ENCODE measurements around the gene ENHO.

Gene ENHO

GRCh38 chr9:34514401-34514800 lies 8.4 kb downstream of the ENHO start:
- no peak for DNase-seq (ENCODE audit: extremely low read depth, low read depth)
- no peak overlapping the region for H3K4me3 ChIP-seq (replicated peaks; ENCODE audit: low read depth, low read length)
- no peak for TF ChIP-seq CTCF (IDR thresholded peaks at IDR 0.05; ENCODE audit: low read depth, low read length, missing control alignments)

DNA sequence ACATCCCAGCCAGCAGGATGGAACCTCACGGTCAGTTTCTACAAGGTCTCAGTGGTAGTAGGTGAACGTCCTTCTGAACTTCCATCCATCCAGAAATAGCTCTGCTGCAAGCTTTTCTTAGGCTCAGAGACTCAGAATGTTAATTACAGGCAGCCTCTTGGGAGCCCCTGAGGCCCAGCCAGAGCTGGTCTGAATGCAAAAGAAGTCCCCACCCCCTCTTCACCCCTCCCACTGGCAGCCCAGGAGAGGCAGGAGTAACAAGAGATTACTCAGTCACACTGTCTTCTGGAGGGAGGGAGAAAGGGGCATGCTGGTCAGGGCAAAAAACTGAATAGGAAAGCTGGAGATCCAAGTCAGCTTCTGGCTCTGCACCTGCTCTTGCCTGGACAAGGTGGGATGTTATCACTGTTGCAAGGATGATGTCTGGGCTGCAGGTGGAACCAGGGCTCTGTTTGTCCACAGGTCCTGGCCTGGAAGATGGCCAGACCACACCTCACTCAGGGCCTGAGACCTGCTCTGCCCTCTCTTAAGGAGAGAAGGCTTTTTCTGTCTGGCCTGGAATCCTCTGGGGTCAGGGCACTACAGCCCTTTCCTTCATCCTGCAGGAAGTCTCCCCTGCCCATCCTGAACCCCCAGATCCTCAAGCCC lies 9.1 kb downstream of the ENHO start:
- DNase-seq (ENCODE audit: extremely low read depth, low read depth): no peak
- no peak overlapping the region for H3K4me3 ChIP-seq (replicated peaks; ENCODE audit: low read depth, low read length)
- no peak for TF ChIP-seq CTCF (IDR thresholded peaks at IDR 0.05; ENCODE audit: low read depth, low read length, missing control alignments)

DNA sequence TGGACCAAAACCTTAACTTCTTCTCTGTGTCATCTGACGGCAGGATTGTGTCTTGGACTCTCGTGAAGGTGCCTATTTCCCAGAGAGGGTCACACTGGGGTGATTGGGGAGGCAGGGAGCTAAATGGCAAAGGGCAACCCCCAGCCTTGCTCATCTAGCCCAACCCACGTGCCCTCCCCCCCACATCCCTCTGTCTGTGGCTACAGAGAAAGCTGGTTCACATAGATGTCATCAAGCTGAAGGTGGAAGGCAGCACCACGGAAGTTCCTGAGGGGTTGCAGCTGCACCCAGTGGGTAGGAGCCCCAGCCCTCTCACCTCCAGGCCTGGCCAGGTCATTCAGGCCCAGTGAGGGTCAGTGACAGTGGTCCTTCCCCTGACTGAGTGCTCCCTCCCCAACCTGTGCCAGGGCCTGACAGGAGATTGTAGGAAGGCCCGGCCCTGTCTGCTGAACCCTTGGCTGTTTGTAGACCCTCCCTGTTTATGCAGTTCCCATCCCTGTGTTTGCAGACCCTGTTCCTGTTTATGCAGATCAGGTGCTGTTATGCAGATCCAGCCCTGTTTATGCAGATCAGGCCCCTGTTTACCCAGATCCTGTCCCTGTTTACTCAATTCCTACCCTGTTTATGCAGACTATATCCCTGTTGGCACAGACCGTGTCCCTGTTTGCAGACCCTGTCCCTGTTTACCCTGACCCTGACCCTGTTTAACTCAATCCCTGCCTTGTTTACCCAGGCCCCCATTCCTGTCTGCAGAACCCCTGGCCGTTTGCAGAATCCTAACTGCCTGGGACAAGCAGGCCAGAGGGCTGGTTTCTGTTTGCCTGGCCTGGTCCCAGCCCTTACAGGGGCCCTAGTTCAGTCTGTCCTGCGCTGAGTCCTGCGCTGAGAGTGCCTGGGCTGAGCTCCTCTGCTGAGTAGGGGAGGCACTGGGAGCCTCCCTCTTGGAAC lies 10.4 kb downstream of the ENHO start:
- no peak for TF ChIP-seq CTCF (IDR thresholded peaks at IDR 0.05; ENCODE audit: low read depth, low read length, missing control alignments)
- H3K4me3 ChIP-seq (replicated peaks; ENCODE audit: low read depth, low read length): no peak overlapping the region
- DNase-seq (ENCODE audit: extremely low read depth, low read depth): no peak

DNA sequence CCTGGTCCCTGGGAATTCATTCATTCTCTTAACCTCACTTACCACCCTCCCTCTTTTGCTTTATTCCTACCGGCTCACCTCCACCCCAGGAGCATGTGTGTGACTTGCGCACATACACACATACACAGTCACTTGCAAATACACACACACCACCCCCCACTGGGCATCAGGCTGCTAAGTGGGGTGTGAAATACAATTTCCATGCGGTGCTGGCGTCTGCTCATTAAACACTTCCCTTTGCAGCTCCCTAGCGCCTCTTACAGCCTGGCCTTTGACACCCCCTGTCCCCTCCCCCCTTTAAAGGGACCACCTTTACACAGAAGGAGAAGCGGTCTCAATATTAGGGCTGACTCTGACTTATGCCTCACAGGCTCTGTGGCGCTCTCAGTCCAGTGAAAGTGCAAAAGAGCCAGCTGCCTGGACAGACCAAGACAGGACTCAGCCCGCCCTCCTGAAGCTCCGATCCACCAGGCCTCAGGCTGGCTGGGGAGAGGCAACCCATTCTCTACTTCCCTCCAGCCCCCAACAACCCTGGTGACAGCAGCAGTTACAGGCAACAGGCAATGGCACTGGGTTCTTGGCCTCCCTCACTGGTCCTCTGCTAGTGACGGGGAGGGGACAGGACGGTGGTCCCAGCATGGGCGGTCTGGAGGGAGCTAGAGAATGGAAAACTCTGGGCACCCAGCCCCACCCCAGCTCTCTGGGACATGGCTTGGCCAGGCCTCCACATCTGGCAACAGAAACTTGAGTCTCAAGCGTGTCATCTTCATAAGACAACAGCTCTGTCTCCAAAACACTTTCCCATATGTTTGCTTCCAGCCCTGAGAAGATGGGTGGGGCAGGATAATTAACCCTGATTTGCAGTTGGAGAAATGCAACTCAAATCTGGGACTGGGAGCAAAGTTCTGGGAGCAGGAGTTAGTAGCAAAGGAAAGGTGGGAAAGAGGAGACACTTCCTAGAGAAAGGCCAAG lies 12.0 kb downstream of the ENHO start:
- no peak for TF ChIP-seq CTCF (IDR thresholded peaks at IDR 0.05; ENCODE audit: low read depth, low read length, missing control alignments)
- H3K4me3 ChIP-seq (replicated peaks; ENCODE audit: low read depth, low read length): no peak overlapping the region
- DNase-seq (ENCODE audit: extremely low read depth, low read depth): peak; percentile 14

DNA sequence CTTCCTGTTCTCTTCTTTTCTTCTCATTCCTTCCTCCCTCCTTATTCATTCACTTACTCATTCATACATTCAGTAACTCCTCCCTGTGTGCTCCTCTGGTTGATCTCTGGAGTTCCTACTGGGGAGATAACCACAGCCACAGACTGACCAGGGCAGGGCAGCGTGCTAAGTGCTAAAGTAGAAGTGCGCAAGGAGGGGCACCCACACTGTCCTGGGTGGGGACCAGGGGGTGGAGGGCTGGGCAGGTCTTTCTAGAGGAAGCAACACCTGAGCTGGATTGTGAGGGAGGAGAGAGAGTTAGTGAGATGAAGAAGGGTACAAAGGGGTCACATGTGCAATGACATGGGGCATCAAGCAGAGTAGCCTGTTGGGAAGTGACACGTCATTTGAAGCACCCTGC lies 13.8 kb downstream of the ENHO start:
- no peak for DNase-seq (ENCODE audit: extremely low read depth, low read depth)
- TF ChIP-seq CTCF (IDR thresholded peaks at IDR 0.05; ENCODE audit: low read depth, low read length, missing control alignments): no peak
- H3K4me3 ChIP-seq (replicated peaks; ENCODE audit: low read depth, low read length): no peak overlapping the region

- H3K4me3 ChIP-seq (replicated peaks; ENCODE audit: low read depth, low read length): no peak overlapping the region
- DNase-seq (ENCODE audit: extremely low read depth, low read depth): no peak
- TF ChIP-seq CTCF (IDR thresholded peaks at IDR 0.05; ENCODE audit: low read depth, low read length, missing control alignments): no peak
Measured at GRCh38 chr9:34508463-34508862, 14.3 kb downstream of the ENHO start.

Measured in HFF-Myc (cell line).